NCI-H82 treated with DMSO at 0.1 percent for 48 hours (cell line): ENCODE data around the gene AMER3.

Source experiments
- DNase-seq: peaks from one replicate; lab custom pipeline; 2025; ENCODE audit not compliant: unreplicated experiment; lab: John Stamatoyannopoulos, UW

Gene AMER3

DNA sequence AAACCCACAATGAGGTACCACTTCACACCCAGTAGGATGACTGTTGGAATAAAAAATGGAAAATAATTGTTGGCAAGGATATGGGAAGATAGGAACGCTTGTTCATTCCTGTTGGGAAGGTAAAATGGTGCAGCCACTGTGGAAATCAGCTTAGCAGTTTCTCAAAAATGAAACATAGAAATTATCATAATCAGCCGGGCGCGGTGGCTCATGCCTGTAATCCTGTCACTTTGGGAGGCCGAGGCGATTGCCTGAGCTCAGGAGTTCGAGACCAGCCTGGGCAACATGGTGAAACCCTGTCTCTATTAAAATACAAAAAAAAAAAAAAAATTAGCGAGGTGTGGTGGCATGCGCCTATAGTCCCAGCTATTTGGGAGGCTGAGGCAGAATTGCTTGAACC, 23.4 kb downstream of the AMER3 start:
- DNase-seq: no peak

GRCh38 chr2:130785466-130786055, 30.2 kb downstream of the AMER3 start:
- DNase-seq: no peak

DNA sequence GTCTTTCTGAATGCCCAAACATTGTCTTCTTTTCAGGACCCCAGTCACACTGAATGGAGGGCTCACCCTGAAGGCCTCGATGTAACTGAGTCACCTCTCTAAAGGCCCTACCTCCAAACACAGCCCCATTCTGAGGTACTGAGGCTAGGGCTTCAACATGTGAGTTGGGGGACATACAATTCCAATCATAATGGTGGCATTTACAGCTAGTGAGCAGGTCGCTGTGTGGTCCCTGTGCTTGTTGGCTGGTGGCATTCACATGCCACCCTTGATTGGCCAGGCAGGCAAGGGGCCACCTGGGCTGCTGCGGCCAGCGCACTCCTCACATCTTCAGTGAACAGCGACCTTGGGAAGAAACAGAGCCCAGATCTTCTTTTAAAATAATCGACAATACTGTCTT, 30.7 kb downstream of the AMER3 start:
- DNase-seq: no peak

- DNase-seq: no peak
These were observed 32.5 kb downstream of the AMER3 start for GRCh38 chr2:130787841-130788240.

DNA sequence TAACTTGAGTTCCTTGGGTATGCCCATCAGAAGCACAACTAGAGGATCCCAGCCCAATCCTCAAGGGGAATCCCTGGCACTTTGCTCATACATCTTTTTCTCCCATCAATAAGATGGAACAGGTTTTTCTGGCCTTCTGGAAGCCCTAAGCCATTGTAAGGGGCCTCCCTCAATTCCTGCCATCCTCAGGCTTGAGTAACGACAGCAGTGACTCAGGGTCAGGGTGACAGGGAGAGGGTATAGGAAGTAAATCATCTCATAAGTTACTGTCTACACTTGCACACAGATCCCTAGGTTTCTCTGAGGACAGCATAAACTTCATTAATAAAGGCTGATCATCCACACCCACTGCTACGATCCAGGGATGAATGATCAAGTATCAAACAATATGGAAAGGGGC, 35.0 kb downstream of the AMER3 start:
- no peak for DNase-seq

DNA sequence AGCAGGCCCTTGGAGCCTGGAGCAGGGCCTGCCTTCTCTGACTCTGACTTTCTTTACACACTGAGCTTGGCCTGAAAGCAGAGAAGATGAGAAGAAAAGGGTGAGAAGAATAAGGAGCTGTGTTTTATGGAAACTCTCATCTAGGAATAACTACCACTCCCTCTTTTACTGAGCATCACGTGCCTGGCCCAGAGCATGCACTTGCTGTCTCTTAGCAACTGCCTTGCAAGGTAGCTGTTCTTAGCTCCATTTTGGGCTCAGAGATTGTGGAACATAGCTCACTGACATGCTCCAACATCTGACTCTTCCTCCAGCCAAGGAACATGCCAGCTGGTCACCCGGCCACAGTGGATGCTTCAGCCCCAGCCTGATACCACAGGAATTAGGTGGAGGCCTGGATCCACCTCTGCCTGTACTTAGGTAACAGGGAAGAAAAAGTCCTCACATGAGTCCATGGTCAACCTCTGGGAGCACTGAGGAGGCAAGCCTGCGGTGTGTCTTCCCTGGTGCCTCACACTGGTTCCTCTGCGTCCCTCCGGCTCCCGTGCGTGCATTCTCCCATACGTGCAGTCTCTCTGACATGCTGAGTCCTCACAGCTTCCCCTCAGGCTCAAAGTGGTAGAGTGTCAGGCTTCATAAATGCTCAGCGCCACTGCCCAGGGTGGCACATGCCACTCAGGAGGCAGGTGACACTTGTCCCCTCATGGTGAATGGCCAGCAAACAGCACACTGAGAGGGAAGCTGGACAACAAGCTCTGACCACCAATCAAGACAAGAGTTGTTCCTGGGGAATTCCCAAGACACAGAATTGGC, 35.7 kb downstream of the AMER3 start:
- DNase-seq: no peak

DNA sequence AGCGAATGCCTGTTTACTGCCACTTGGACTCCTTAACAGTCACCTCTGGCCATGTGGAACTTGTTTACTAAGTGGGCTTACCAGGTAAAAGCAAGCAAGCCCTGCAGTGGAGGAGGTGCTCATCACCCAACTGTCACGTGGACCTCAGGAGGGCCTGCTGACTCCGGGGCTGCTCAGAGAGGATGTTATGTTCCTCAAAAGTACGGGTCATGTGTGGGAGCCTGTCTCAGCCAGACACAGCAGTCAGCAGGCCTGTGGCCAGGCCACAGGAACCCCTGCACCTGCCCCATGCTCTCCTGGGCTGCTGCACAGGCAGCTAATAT, 36.2 kb downstream of the AMER3 start:
- no peak for DNase-seq

- DNase-seq: no peak
These were observed 40.1 kb downstream of the AMER3 start for GRCh38 chr2:130795431-130795830.

DNA sequence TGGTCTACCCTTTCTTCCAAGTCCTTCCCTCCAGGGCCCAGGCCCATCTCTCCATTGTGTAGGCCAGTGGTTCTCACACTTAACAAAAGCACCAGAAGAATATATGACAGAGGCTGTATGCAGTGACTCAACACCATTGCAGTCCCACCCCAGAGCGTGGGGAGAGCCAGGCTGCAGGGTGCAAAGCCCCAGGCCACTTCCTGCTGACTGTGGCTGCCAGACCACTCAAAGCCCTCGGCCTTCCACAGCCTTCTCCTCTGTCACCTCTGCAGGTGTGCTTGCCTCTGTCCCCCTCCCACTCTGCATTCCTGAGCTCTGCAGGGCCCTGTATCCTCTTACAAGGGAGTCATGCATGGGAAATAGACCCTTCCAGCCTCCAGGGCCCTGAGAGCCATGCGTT, 41.0 kb downstream of the AMER3 start:
- DNase-seq: no peak

DNA sequence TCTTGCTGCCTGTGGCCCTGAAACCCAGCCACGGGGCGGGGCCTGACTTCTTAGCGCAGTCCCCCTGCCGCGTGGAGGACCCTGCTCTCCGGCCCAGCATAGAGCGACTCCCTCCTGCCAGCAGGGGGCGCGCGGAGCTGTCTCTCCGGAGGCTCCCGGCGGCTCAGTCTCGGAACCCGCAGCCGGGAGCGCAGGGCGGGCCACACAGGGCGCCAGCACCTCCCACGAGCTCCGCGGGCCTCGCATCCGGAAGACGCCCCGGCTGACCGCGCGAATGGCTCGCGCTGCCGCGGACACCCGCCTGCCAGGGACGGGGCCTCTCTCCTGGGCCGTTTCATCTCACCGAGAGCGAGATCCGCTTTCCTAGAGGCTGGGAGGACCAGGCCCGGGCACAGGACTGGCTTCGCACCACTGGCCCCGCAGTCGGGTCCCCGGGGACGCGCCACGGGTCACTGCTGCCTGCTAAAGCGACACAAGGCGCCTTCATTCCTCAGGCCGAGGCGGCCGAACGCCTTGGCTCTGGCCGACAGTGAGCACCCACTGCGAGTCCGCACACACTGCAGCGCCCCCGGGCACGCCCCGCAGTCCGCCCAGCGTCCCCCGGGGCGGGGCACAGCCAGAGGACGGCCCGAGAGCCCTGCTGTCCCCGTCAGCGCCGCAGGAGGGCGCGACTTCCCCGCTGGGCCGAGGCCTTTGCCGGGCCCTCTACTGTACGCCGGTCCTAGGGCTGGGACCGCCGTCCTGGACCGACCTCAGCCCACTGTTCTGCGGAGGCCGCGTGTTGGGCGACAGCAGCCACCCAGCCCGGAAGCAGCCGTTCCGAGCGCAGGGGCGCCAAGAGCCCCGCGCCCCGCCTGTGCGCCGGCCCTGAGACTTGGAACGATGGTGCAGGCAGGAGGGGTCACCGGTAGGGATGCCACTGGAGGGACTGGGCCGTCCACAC, 42.4 kb downstream of the AMER3 start:
- DNase-seq: peak; percentile 74

GRCh38 chr2:130798472-130799218, 43.3 kb downstream of the AMER3 start:
- DNase-seq: no peak

GRCh38 chr2:130799295-130799694, 44.0 kb downstream of the AMER3 start:
- DNase-seq: no peak

- DNase-seq: no peak
These were observed 50.3 kb downstream of the AMER3 start for GRCh38 chr2:130805613-130806012.

GRCh38 chr2:130806370-130806769, 51.0 kb downstream of the AMER3 start:
- no peak for DNase-seq

DNA sequence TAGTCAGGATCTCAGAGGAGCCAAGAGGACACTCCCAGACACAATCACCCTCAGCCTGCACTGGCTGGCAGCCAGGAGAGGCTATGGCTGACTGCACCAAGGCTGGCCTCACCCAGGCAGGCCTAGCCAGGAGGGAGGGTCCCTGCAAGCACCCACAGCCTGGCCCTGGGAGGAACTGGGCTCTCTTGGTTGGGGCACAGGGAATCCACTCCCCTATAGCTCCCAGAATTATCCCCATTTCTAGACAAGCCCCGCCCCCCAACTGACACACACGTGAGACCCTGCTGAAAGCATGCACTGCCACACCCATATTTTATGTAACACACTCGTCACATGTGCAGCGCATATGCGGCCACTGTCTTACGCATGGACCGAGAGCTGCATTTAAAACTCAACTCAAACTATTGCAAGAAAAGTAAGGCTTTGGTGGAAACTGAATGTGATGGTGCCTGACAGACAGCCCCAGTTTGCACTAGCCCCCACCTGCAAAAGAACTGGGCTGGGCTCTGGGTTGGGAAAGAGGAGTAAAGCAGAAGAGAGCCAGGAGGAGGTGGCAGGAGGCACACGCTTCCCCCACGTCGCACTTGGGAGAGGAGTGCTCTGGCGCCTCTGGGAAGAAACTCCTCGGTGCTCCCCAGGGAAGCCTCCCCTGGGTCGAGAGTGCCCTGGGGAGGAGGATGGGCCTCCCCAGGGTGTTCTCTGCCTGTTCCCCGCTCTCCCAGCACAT, 52.5 kb downstream of the AMER3 start:
- no peak for DNase-seq

GRCh38 chr2:130808482-130809268, 53.3 kb downstream of the AMER3 start:
- DNase-seq: no peak

DNA sequence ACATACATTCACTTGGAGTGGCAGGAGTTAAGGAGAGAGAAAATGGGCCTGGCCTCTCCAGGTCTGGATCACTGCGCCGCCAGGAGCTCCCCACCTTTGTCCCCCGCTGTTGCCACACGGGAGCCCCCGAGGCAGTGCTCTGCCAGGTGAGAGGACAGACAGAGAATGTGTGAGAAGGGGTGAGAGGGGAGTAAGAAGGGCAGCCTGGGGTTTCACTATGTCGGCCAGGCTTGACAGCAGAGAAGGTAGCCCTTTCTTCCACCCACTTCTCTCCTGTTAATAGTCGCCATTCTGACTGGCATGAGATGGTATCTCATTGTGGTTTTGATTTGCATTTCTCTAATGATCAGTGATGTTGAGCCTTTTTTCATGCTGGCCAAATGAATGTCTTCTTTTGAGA, 55.1 kb downstream of the AMER3 start:
- no peak for DNase-seq

DNA sequence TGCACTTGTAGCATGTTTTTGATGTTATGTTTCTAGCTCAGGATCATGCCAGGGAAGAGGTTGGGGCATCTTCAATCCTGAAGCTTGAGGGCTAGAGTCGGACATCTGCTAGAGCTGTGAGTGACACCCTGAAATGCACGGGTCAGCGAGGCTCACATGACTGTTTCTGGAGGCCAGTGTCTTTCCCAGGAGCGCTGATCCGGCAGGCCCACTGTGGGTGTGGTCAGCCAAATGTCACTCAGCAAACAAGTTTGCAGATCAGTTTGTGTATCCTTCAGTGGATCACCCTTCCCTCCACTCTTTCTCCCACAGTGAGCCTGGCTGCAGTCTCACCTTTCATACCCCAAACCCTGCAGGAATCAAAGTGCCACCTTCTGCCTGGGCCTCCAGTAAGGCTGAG, 58.4 kb downstream of the AMER3 start:
- no peak for DNase-seq

DNA sequence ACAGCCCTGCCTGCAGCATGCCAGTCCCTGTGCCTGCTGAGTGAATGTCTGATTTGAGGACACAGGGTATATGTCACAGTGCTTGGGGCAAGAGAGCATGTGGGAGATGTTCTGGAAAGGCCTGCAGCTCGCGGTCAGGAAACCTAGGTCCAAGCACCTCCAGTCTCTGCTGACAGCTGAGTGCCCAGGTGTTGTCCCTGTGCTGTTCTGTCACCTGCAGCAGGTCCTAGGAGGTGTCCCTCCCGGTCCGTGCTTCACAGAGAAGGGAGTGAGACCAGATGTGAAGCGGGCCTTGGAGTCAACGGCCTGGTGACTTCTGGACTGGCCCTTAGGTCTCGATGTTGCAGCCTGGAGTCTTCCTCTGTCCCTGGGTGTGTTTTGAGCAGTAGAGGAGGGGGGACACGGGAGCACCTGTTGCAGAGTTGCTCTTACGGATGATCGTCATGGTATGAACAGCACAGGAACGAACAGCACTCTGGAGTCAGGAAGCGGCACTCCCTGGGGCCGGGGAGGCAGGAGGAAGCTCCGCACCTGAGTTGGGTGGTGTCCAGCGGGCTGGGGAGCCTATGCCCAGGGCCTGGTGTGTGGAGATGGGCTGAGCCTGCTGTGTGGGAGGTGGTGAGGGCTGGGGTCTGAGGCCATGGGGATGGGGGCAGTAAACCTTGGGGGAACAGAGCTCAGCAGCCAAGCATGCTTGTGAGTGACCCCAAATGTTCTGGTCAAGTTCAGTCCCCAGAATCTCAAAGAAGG, 59.8 kb downstream of the AMER3 start:
- DNase-seq: no peak
